ENCODE measurements around the gene SHISAL1. TPM values are rescaled to one million over a fixed set of nuclear protein-coding genes. Genes with fewer than 3 reads are reported as not detected.

SHISAL1 gene
- total and polyA plus RNA-seq, 2 donors (not counting 3 experiments of a cell fraction or from before 2014, with no cell fraction given) = 0.01 to 0.07 TPM

- no peak overlapping the region for H3K9ac ChIP-seq (replicated peaks; ENCODE audit: extremely low read depth, insufficient read depth, low read length)
- BruUV-seq (replicated peaks) = no TSS peak
- FAIRE-seq (no peak), DNase-seq (ENCODE audit: low read depth, low spot score) (no peak)
- ChIA-PET CTCF (no interaction called here), POLR2A (no interaction called here)
- no peaks in the 10 kb centered on the region for H3K9me3 ChIP-seq (replicated peaks; ENCODE audit: control insufficient read depth, insufficient read depth, low read length)
- dilution Hi-C loops (cut with MboI; ENCODE audit: extremely low pct_ligation_motif_present, low sequenced_read_pairs) = no loop called here
- no peak overlapping the region for H3K4me2 ChIP-seq (ENCODE audit: insufficient read depth, low read length)
- H4K20me1 ChIP-seq (replicated peaks; ENCODE audit: control insufficient read depth, extremely low read depth, insufficient read depth, low read length) = no peaks in the 10 kb centered on the region
- no peaks in the 10 kb centered on the region for H3K4me1 ChIP-seq (ENCODE audit: control insufficient read depth, extremely low read depth, insufficient read depth, low read length)
- no peaks in the 10 kb centered on the region for H3K27me3 ChIP-seq (ENCODE audit: control insufficient read depth in 2 of 2, insufficient read depth in 2 of 2, low read length in 2 of 2)
- no peak overlapping the region for H3K4me3 ChIP-seq (replicated peaks in 1 of 3; ENCODE audit: insufficient read depth in 1 of 3, low read depth in 1 of 3, low read length in 3 of 3)
- TF ChIP-seq GATA2 (IDR thresholded peaks at IDR 0.05; ENCODE audit: insufficient read depth, insufficient read length, low read depth, low read length) (no peak), MYC (IDR thresholded peaks at IDR 0.05; ENCODE audit: low read depth, low read length) (no peak), JUN (IDR thresholded peaks at IDR 0.05; ENCODE audit: borderline replicate concordance, insufficient read depth, insufficient read length, low read depth) (no peak), EZH2 (IDR thresholded peaks at IDR 0.05; ENCODE audit: borderline replicate concordance, low read depth, low read length, severe bottlenecking) (no peak), FOS (IDR thresholded peaks at IDR 0.05; ENCODE audit: borderline replicate concordance, insufficient read depth, low read length) (no peak), POLR2AphosphoS5 (IDR thresholded peaks at IDR 0.05; ENCODE audit: insufficient read depth, low read depth, low read length) (no peak), POLR2A (IDR thresholded peaks at IDR 0.05; ENCODE audit: low read depth, low read length) (no peak)
- TF ChIP-seq, protein P1, sequence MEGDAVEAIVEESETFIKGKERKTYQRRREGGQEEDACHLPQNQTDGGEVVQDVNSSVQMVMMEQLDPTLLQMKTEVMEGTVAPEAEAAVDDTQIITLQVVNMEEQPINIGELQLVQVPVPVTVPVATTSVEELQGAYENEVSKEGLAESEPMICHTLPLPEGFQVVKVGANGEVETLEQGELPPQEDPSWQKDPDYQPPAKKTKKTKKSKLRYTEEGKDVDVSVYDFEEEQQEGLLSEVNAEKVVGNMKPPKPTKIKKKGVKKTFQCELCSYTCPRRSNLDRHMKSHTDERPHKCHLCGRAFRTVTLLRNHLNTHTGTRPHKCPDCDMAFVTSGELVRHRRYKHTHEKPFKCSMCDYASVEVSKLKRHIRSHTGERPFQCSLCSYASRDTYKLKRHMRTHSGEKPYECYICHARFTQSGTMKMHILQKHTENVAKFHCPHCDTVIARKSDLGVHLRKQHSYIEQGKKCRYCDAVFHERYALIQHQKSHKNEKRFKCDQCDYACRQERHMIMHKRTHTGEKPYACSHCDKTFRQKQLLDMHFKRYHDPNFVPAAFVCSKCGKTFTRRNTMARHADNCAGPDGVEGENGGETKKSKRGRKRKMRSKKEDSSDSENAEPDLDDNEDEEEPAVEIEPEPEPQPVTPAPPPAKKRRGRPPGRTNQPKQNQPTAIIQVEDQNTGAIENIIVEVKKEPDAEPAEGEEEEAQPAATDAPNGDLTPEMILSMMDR (IDR thresholded peaks at IDR 0.05; ENCODE audit: extremely low read depth in 1 of 2, insufficient read depth in 1 of 2, low read depth in 1 of 2, low read length in 2 of 2) = no peak
- TF ChIP-seq, protein P2, sequence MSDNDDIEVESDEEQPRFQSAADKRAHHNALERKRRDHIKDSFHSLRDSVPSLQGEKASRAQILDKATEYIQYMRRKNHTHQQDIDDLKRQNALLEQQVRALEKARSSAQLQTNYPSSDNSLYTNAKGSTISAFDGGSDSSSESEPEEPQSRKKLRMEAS (IDR thresholded peaks at IDR 0.05; ENCODE audit: insufficient read depth, insufficient read length) = no peak
- H2AFZ ChIP-seq (ENCODE audit: low read depth, low read length) = no peak overlapping the region
- H3K27ac ChIP-seq (ENCODE audit: insufficient read depth, low read depth, low read length) = no peak overlapping the region
- intact Hi-C loops (cut with micrococcal nuclease) = no loop called here
- H3K36me3 ChIP-seq (ENCODE audit: control insufficient read depth in 2 of 2, extremely low read depth in 1 of 2, insufficient read depth in 2 of 2, low read length in 2 of 2) = no peaks in the 10 kb centered on the region
- no peaks in the 10 kb centered on the region for H3K79me2 ChIP-seq (ENCODE audit: control insufficient read depth, insufficient read depth, low read length)
- no peaks in the 10 kb centered on the region for H3K9me1 ChIP-seq (replicated peaks; ENCODE audit: control insufficient read depth, extremely low read depth, insufficient read depth, low read length)
These were observed 107.0 kb downstream of the SHISAL1 start for GRCh38 chr22:44205516-44206329.
